H9 (cell line): Measurements from ENCODE around the gene ZDHHC11. TPM values are rescaled to one million over a fixed set of nuclear protein-coding genes. Genes with fewer than 3 reads are reported as not detected.
"Not testable (repeated sequence)": the region's sequence is repeated elsewhere in the genome, so short reads cannot be mapped to it uniquely, and the experiment has no call there.

Source experiments
- DNase-seq: peaks from one replicate; pipeline ENCODE4 v3.0.0-alpha.2; 2017
- H2AFZ ChIP-seq: one replicate; pipeline ENCODE4 v1.6.1; 2013; ENCODE audit warnings: mild to moderate bottlenecking, low read length, control low read depth, moderate library complexity
- H2AK5ac ChIP-seq: 2 replicates; pipeline ENCODE4 v1.6.1; 2013; ENCODE audit warnings: low read length, control low read depth, mixed read lengths; ENCODE audit not compliant: insufficient read length
- H2BK120ac ChIP-seq: one replicate; pipeline ENCODE4 v1.6.1; 2013; ENCODE audit warnings: low read depth, mild to moderate bottlenecking, low read length, control low read depth, inconsistent platforms; ENCODE audit not compliant: poor library complexity, severe bottlenecking
- H2BK12ac ChIP-seq: 2 replicates; pipeline ENCODE4 v1.6.1; 2013; ENCODE audit warnings: low read length, control low read depth, mixed read lengths, low read depth; ENCODE audit not compliant: insufficient read length
- H2BK15ac ChIP-seq: 2 replicates; pipeline ENCODE4 v1.6.1; 2013; ENCODE audit warnings: low read depth, low read length, control low read depth
- H2BK20ac ChIP-seq: one replicate; pipeline ENCODE4 v1.6.1; 2013; ENCODE audit warnings: low read depth, mild to moderate bottlenecking, low read length, control low read depth, inconsistent platforms; ENCODE audit not compliant: poor library complexity, severe bottlenecking
- H2BK5ac ChIP-seq: 2 replicates; pipeline ENCODE4 v1.6.1; 2013; ENCODE audit warnings: low read length, control low read depth, mixed read lengths; ENCODE audit not compliant: insufficient read length
- H3K14ac ChIP-seq: 2 replicates; pipeline ENCODE4 v1.6.1; 2013; ENCODE audit warnings: low read length, control low read depth; ENCODE audit not compliant: insufficient read depth
- H3K18ac ChIP-seq: 2 replicates; pipeline ENCODE4 v1.6.1; 2013; ENCODE audit warnings: low read depth, mild to moderate bottlenecking, mixed read lengths, low read length, control low read depth; ENCODE audit not compliant: insufficient read length
- H3K23ac ChIP-seq: 2 replicates; pipeline ENCODE4 v1.6.1; 2013; ENCODE audit warnings: low read length, control low read depth, mixed read lengths, low read depth; ENCODE audit not compliant: insufficient read length
- H3K23me2 ChIP-seq: 2 replicates; pipeline ENCODE4 v1.6.1; 2013; ENCODE audit warnings: low read depth, mild to moderate bottlenecking, mixed read lengths, low read length, control low read depth; ENCODE audit not compliant: insufficient read length, poor library complexity, severe bottlenecking
- H3K27ac ChIP-seq: 2 replicates; pipeline ENCODE4 v1.5.1; 2013; ENCODE audit warnings: low read length, control low read depth, mixed read lengths, low read depth; ENCODE audit not compliant: insufficient read length
- H3K27me3 ChIP-seq: 2 replicates; pipeline ENCODE4 v1.6.1; 2013; ENCODE audit warnings: low read length, control low read depth, inconsistent platforms; ENCODE audit not compliant: insufficient read depth
- H3K4ac ChIP-seq: 2 replicates; pipeline ENCODE4 v1.6.1; 2013; ENCODE audit warnings: low read depth, mild to moderate bottlenecking, control low read depth, inconsistent platforms, low read length, moderate library complexity
- H3K4me1 ChIP-seq: 2 replicates; pipeline ENCODE4 v1.6.1; 2013; ENCODE audit warnings: low read length, control low read depth, inconsistent platforms; ENCODE audit not compliant: insufficient read depth
- H3K4me2 ChIP-seq: 2 replicates; pipeline ENCODE4 v1.6.1; 2013; ENCODE audit warnings: low read length, control low read depth, mixed read lengths; ENCODE audit not compliant: insufficient read length, insufficient read depth
- H3K56ac ChIP-seq: 2 replicates; pipeline ENCODE4 v1.6.1; 2013; ENCODE audit warnings: low read depth, mild to moderate bottlenecking, mixed read lengths, low read length, control low read depth; ENCODE audit not compliant: insufficient read length
- H3K79me1 ChIP-seq: 2 replicates; pipeline ENCODE4 v1.6.1; 2013; ENCODE audit warnings: low read depth, mild to moderate bottlenecking, moderate library complexity, low read length, control low read depth, inconsistent platforms; ENCODE audit not compliant: insufficient read depth, poor library complexity, severe bottlenecking
- H3K79me2 ChIP-seq: 2 replicates; pipeline ENCODE4 v1.6.1; 2013; ENCODE audit warnings: low read length, control low read depth, inconsistent platforms; ENCODE audit not compliant: insufficient read depth
- H3K9ac ChIP-seq: 2 replicates; pipeline ENCODE4 v1.6.1; 2013; ENCODE audit warnings: low read length, control low read depth, mixed read lengths; ENCODE audit not compliant: insufficient read length; ENCODE audit errors: extremely low read depth
- H3K9me3 ChIP-seq: one replicate; pipeline ENCODE4 v1.6.1; 2013; ENCODE audit warnings: low read depth, low read length, inconsistent platforms; ENCODE audit not compliant: control insufficient read depth
- H3T11ph ChIP-seq: one replicate; pipeline ENCODE4 v1.6.1; 2013; ENCODE audit warnings: mild to moderate bottlenecking, low read length, control low read depth, inconsistent platforms
- H4K20me1 ChIP-seq: one replicate; pipeline ENCODE4 v1.6.1; 2013; ENCODE audit not compliant: control insufficient read depth, insufficient read length, insufficient read depth
- H4K5ac ChIP-seq: 2 replicates; pipeline ENCODE4 v1.6.1; 2013; ENCODE audit warnings: low read depth, mild to moderate bottlenecking, mixed read lengths, low read length, control low read depth; ENCODE audit not compliant: insufficient read length
- H4K8ac ChIP-seq: replicated peaks from 2 replicates; pipeline ENCODE4 v1.6.1; 2013; ENCODE audit warnings: low read length, control low read depth, mixed read lengths, low read depth; ENCODE audit not compliant: insufficient read length
- H4K91ac ChIP-seq: 2 replicates; pipeline ENCODE4 v1.6.1; 2013; ENCODE audit warnings: low read depth, mild to moderate bottlenecking, moderate library complexity, mixed read lengths, low read length, control low read depth; ENCODE audit not compliant: insufficient read length
- H3K27ac Mint-ChIP-seq, 3 experiments: 2 replicates in 2 of 3; 3 replicates in 1 of 3; pipeline ENCODE4 v1.8.0; 2020 to 2021; ENCODE audit warnings: mixed read lengths in 3 of 3, mild to moderate bottlenecking in 1 of 3, moderate library complexity in 1 of 3
- H3K27me3 Mint-ChIP-seq: 2 replicates; pipeline ENCODE4 v1.8.0; 2021; ENCODE audit warnings: low read depth, mild to moderate bottlenecking, moderate library complexity, mixed read lengths
- H3K36me3 Mint-ChIP-seq, 3 experiments: 2 replicates in 2 of 3; 3 replicates in 1 of 3; pipeline ENCODE4 v1.8.0; 2020 to 2021; ENCODE audit warnings: low read depth in 3 of 3, mixed read lengths in 3 of 3; ENCODE audit not compliant: insufficient read depth in 1 of 3
- H3K4me1 Mint-ChIP-seq, 2 experiments: 2 replicates each; pipeline ENCODE4 v1.8.0; 2020; ENCODE audit warnings: mixed read lengths in 2 of 2
- H3K4me3 Mint-ChIP-seq, 2 experiments: 2 replicates in 1 of 2; 3 replicates in 1 of 2; pipeline ENCODE4 v1.8.0; 2020 to 2021; ENCODE audit warnings: mild to moderate bottlenecking in 2 of 2, mixed read lengths in 2 of 2, moderate library complexity in 1 of 2
- H3K9me3 Mint-ChIP-seq, 2 experiments: 2 replicates in 1 of 2; 3 replicates in 1 of 2; pipeline ENCODE4 v1.8.0; 2020; ENCODE audit warnings: mild to moderate bottlenecking in 2 of 2, mixed read lengths in 2 of 2, moderate library complexity in 1 of 2
- WGBS: extraction: QIAGEN DNeasy Blood & Tissue Kit; methylation state at CpG from one replicate; pipeline ENCODE4 v1.1.7; 2013; ENCODE audit warnings: missing lambda C conversion rate, low lambda C conversion rate, mixed read lengths; ENCODE audit not compliant: insufficient read length; ENCODE audit errors: extremely low coverage; 5-methylcytosine and 5-hydroxymethylcytosine counted together
- total RNA-seq: library from RNA; stranded (reverse); gene quantifications from 2 replicates; pipeline ENCODE4 v1.2.1, GENCODE V29; 2021

Gene ZDHHC11
- total RNA-seq, 1 experiment from 2014 or later: 37.6 TPM

GRCh38 chr5:795873-796272, 54.9 kb downstream of the ZDHHC11 start:
- DNase-seq, H3K18ac ChIP-seq: not testable (repeated sequence)
- H3K36me3 Mint-ChIP-seq: peaks cover 32 to 46% (median 36%) of the 10 kb centered on the region in 3 experiments

DNA sequence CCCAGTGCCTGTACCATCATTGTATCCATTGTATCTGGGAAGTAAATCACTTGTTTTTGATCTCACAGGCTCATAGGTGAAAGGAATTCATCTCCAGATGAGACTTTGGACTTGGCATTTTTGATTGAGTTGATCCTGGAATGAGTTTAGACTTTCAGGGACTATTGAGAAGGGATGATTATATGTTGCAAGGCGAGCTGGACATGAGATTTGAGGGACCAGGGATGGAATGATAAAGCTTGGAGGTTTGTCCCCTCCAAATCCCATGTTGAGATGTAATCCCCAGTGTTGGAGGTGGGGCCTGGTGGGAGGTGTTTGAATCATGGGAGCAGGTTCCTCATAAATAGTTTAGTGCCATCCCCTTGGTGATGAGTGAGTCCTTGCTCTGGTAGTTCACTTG, 55.8 kb downstream of the ZDHHC11 start:
- not testable (repeated sequence) for H3K27ac Mint-ChIP-seq, H3K9me3 ChIP-seq, DNase-seq, H2AFZ ChIP-seq, H2BK20ac ChIP-seq, H3K27me3 ChIP-seq, H3K23me2 ChIP-seq, H2BK120ac ChIP-seq, H4K5ac ChIP-seq, H3K9ac ChIP-seq, H3K18ac ChIP-seq, H4K8ac ChIP-seq, H2BK5ac ChIP-seq, H4K20me1 ChIP-seq, H4K91ac ChIP-seq, H3K79me2 ChIP-seq, H2BK15ac ChIP-seq, H3K4ac ChIP-seq, H3K56ac ChIP-seq, H3K4me1 ChIP-seq, H3K79me1 ChIP-seq, H3K4me3 Mint-ChIP-seq, H3K14ac ChIP-seq, H2AK5ac ChIP-seq, H3T11ph ChIP-seq, H3K23ac ChIP-seq, H3K27ac ChIP-seq, H3K4me2 ChIP-seq, H2BK12ac ChIP-seq
- peaks cover 34% of the 10 kb centered on the region for H3K27me3 Mint-ChIP-seq
- H3K36me3 Mint-ChIP-seq: peaks cover 39 to 54% (median 44%) of the 10 kb centered on the region in 3 experiments
- no CpG with 5 or more reads among the region's 1 CpG for WGBS
- peaks cover 46 to 48% of the 10 kb centered on the region in 2 experiments for H3K9me3 Mint-ChIP-seq
- H3K4me1 Mint-ChIP-seq: peaks cover 19 to 25% of the 10 kb centered on the region in 2 experiments

More at GRCh38 chr5:795873-796272, 54.9 kb downstream of the ZDHHC11 start:
- H3K4ac ChIP-seq, H2BK120ac ChIP-seq, H3K4me2 ChIP-seq, H3K27ac ChIP-seq, H3K9me3 ChIP-seq, H3K4me1 ChIP-seq, H3K27ac Mint-ChIP-seq, H4K20me1 ChIP-seq, H2BK20ac ChIP-seq, H2BK15ac ChIP-seq, H3K23ac ChIP-seq, H3K23me2 ChIP-seq, H2AK5ac ChIP-seq, H3K9ac ChIP-seq, H4K8ac ChIP-seq, H4K91ac ChIP-seq, H2BK5ac ChIP-seq, H3K79me2 ChIP-seq, H3K14ac ChIP-seq, H2BK12ac ChIP-seq, H3K27me3 ChIP-seq, H3K56ac ChIP-seq, H4K5ac ChIP-seq, H2AFZ ChIP-seq, H3K79me1 ChIP-seq, H3T11ph ChIP-seq, H3K4me3 Mint-ChIP-seq: not testable (repeated sequence)
- peaks cover 19 to 25% of the 10 kb centered on the region in 2 experiments for H3K4me1 Mint-ChIP-seq
- H3K9me3 Mint-ChIP-seq: peaks cover 38 to 39% of the 10 kb centered on the region in 2 experiments
- no CpG with 5 or more reads among the region's 1 CpG for WGBS
- H3K27me3 Mint-ChIP-seq: peaks cover 25% of the 10 kb centered on the region
